HUDEP-2 (cell line): ENCODE data around the gene PCDHA11.

Experiments
- DNase-seq, 76 experiments: peaks; one replicate each; lab custom pipeline; 2025; ENCODE audit not compliant: unreplicated experiment in 76 of 76; lab: John Stamatoyannopoulos, UW

The PCDHA11 gene

GRCh38 chr5:140916325-140916724 is 47.6 kb downstream of the PCDHA11 start:
- DNase-seq, result no peak
